MM.1S (cell line): ENCODE measurements around the gene SRSF8.

Experiments
- DNase-seq: peaks from one replicate; pipeline ENCODE4 v3.0.0-alpha.2; 2015
- H2AFZ ChIP-seq: fragments of 300-600 bp; sonication (generic); 2 replicates; pipeline ENCODE4 v1.6.0; 2016; ENCODE audit warnings: antibody characterized with exemption, low read length
- H3F3A ChIP-seq: fragments of 300-600 bp; sonication (generic); 2 replicates; pipeline ENCODE4 v1.6.1; 2016; ENCODE audit warnings: mild to moderate bottlenecking, antibody characterized with exemption, low read length, moderate library complexity, mixed read lengths; ENCODE audit not compliant: insufficient read depth
- H3K27ac ChIP-seq: fragments of 300-600 bp; sonication (generic); 2 replicates; pipeline ENCODE4 v1.5.1; 2016; ENCODE audit warnings: mild to moderate bottlenecking, low read length
- H3K27me3 ChIP-seq: fragments of 300-600 bp; sonication (generic); replicated peaks from 2 replicates; pipeline ENCODE4 v1.6.0; 2016; ENCODE audit warnings: low read length; ENCODE audit not compliant: insufficient read depth
- H3K36me3 ChIP-seq: fragments of 300-600 bp; sonication (generic); replicated peaks from 2 replicates; pipeline ENCODE4 v1.6.1; 2016; ENCODE audit warnings: mild to moderate bottlenecking, low read length, mixed read lengths; ENCODE audit not compliant: insufficient read depth
- H3K4me1 ChIP-seq: fragments of 300-600 bp; sonication (generic); 2 replicates; pipeline ENCODE4 v1.6.1; 2016; ENCODE audit warnings: low read length, mixed read lengths
- H3K4me2 ChIP-seq: fragments of 300-600 bp; sonication (generic); 2 replicates; pipeline ENCODE4 v1.6.0; 2016; ENCODE audit warnings: low read depth, low read length
- H3K4me3 ChIP-seq: fragments of 300-600 bp; sonication (generic); 2 replicates; pipeline ENCODE4 v1.5.1; 2016; ENCODE audit warnings: low read length, mixed read lengths
- H3K79me2 ChIP-seq: fragments of 300-600 bp; sonication (generic); 2 replicates; pipeline ENCODE4 v1.6.1; 2016; ENCODE audit warnings: mixed run types, low read length, mixed read lengths
- H3K9ac ChIP-seq: fragments of 300-600 bp; sonication (generic); 2 replicates; pipeline ENCODE4 v1.6.1; 2016; ENCODE audit warnings: low read length, mixed read lengths
- H3K9me2 ChIP-seq: fragments of 300-600 bp; sonication (generic); replicated peaks from 2 replicates; pipeline ENCODE4 v1.6.1; 2016; ENCODE audit warnings: mild to moderate bottlenecking, low read length, mixed read lengths; ENCODE audit not compliant: insufficient read depth
- H3K9me3 ChIP-seq: fragments of 300-600 bp; sonication (generic); replicated peaks from 2 replicates; pipeline ENCODE4 v1.6.1; 2016; ENCODE audit warnings: mild to moderate bottlenecking, low read length, mixed read lengths; ENCODE audit not compliant: insufficient read depth
- H4K20me1 ChIP-seq: fragments of 300-600 bp; sonication (generic); 2 replicates; pipeline ENCODE4 v1.6.1; 2016; ENCODE audit warnings: mild to moderate bottlenecking, low read length, moderate library complexity, mixed read lengths; ENCODE audit not compliant: insufficient read depth
- EZH2 ChIP-seq: fragments of 300-600 bp; sonication (generic); optimal IDR thresholded peaks from 2 replicates; pipeline ENCODE3; 2017; ENCODE audit warnings: low read depth, mild to moderate bottlenecking, antibody characterized with exemption, low read length, mixed read lengths
- EZH2phosphoT487 ChIP-seq: fragments of 300-600 bp; sonication (generic); IDR thresholded peaks from 2 replicates; pipeline ENCODE4 v1.6.1; 2018; ENCODE audit warnings: antibody characterized with exemption, low read length
- TF ChIP-seq, protein P1 (sequence below): fragments of 300-600 bp; sonication (generic); IDR thresholded peaks from 2 replicates; pipeline ENCODE4 v1.5.1; 2016; ENCODE audit warnings: antibody characterized with exemption, low read length, mixed read lengths

The SRSF8 gene

DNA sequence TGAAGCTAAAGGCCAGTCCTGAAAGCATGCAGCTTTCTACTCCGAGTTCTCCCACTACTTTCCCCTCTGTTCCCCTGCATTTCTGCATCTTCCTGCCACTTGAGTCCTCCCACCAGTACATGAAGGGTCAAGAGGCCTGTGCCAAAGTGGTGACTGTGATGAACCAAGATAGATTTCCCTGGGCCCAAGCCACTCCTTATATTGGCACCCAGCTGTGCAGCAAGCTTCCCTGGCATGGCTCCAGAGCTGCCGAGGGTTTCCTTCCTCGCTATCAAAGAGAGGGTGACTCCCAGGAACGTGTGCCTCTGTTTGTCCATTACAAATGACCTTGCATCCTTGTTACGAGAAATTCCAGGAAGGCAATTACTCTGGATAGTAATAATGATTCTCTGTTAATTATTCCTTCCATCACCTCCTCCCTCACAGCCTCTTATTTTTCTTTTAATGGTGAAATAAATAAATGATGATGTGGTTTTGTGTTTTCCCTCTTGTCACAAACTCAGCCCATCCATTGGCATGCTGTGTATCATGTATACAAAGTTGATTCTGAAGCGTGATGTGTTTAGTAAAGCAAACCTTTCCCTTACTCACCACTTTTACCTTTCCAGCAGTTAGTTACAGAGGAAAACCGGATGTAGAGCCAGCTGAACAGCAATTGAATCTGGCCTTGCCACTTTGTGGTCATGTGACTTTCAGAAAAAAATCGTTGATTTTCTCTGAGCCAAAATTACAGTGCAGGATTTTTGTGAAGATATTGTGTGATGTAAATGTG, 8.3 kb downstream of the SRSF8 start:
- H3K9me2 ChIP-seq: no peaks in the 10 kb centered on the region
- H3K4me1 ChIP-seq: peaks cover 15% of the 10 kb centered on the region
- H4K20me1 ChIP-seq: no peaks in the 10 kb centered on the region
- no peak overlapping the region for H2AFZ ChIP-seq
- no peak overlapping the region for H3K27ac ChIP-seq
- no peaks in the 10 kb centered on the region for H3K27me3 ChIP-seq
- H3K9me3 ChIP-seq: no peaks in the 10 kb centered on the region
- no peak for DNase-seq
- no peak overlapping the region for H3K4me2 ChIP-seq
- no peak overlapping the region for H3K9ac ChIP-seq
- H3F3A ChIP-seq: no peaks in the 10 kb centered on the region
- no peak for TF ChIP-seq EZH2
- TF ChIP-seq, protein P1, sequence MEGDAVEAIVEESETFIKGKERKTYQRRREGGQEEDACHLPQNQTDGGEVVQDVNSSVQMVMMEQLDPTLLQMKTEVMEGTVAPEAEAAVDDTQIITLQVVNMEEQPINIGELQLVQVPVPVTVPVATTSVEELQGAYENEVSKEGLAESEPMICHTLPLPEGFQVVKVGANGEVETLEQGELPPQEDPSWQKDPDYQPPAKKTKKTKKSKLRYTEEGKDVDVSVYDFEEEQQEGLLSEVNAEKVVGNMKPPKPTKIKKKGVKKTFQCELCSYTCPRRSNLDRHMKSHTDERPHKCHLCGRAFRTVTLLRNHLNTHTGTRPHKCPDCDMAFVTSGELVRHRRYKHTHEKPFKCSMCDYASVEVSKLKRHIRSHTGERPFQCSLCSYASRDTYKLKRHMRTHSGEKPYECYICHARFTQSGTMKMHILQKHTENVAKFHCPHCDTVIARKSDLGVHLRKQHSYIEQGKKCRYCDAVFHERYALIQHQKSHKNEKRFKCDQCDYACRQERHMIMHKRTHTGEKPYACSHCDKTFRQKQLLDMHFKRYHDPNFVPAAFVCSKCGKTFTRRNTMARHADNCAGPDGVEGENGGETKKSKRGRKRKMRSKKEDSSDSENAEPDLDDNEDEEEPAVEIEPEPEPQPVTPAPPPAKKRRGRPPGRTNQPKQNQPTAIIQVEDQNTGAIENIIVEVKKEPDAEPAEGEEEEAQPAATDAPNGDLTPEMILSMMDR: no peak
- TF ChIP-seq EZH2phosphoT487: no peak
- H3K79me2 ChIP-seq: peaks cover 14% of the 10 kb centered on the region
- H3K4me3 ChIP-seq: no peak overlapping the region
- H3K36me3 ChIP-seq: no peaks in the 10 kb centered on the region; the same call in 1 of the 2 replicates

DNA sequence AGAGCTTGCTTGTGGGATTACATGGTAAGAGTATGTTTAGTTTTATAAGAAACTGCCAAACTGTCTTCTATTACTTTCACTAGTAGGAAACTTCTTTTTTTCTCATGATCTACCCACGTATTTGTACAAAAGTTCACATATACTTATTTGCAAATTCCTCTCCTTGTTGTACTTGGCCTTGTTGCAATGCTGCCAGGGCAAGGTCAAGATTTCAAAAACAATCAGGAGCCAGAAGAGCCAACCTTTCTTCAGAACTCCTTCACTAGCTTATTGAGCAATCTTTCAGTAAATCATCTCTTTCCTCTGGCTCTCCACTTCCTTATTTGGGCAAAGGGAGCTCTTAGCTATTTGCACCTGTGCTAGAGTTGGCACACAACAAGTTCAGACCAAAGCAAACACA, 9.7 kb downstream of the SRSF8 start:
- TF ChIP-seq EZH2 (no peak), EZH2phosphoT487 (no peak)
- TF ChIP-seq, protein P1: no peak
- no peaks in the 10 kb centered on the region for H3K9me2 ChIP-seq
- peak overlapping the region; percentile 24 for H3K4me2 ChIP-seq
- H3K4me1 ChIP-seq: peaks cover 15% of the 10 kb centered on the region
- DNase-seq: peak; percentile 30
- H3K27me3 ChIP-seq: no peaks in the 10 kb centered on the region
- no peaks in the 10 kb centered on the region for H4K20me1 ChIP-seq
- H3K9ac ChIP-seq: no peak overlapping the region
- no peaks in the 10 kb centered on the region for H3F3A ChIP-seq
- no peak overlapping the region for H3K27ac ChIP-seq
- H3K36me3 ChIP-seq: no peaks in the 10 kb centered on the region; the same call in 1 of the 2 replicates
- H3K79me2 ChIP-seq: 0 out of 2 replicates have a peak, but pooled peaks cover 2% of the 10 kb centered on the region
- no peak overlapping the region for H2AFZ ChIP-seq
- H3K9me3 ChIP-seq: no peaks in the 10 kb centered on the region
- no peak overlapping the region for H3K4me3 ChIP-seq

DNA sequence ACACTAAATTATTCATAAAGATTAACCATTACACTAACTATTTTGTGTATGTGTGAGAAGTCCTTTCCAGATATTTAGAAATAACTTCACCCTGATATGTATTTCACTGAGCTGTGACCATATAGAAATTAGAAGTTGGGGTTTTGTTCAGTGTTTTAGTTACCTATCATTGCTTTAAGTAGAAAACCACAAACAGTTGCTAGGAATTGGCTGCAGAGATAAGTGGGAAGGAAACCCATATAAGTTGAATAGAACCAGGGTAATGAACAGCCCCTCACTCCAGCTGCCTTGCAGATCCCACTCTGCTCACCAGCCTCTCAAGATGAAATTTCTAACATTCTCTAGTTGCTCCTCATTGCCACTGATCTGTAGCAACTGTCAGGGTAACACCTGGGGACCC, 10.3 kb downstream of the SRSF8 start:
- Histone ChIP-seq H4K20me1 (no peaks in the 10 kb centered on the region), H2AFZ (no peak overlapping the region), H3K27me3 (no peaks in the 10 kb centered on the region), H3K9me3 (no peaks in the 10 kb centered on the region), H3K4me1 (peaks cover 15% of the 10 kb centered on the region), H3K4me3 (no peak overlapping the region), H3K36me3 (no peaks in the 10 kb centered on the region), H3K9ac (no peak overlapping the region), H3F3A (no peaks in the 10 kb centered on the region), H3K79me2 (no peaks in the 10 kb centered on the region), H3K9me2 (no peaks in the 10 kb centered on the region), H3K4me2 (peak overlapping the region; percentile 24; the same call in 1 of the 2 replicates), H3K27ac (no peak overlapping the region)
- TF ChIP-seq EZH2 (no peak), EZH2phosphoT487 (no peak)
- TF ChIP-seq, protein P1: no peak
- no peak for DNase-seq
